Activated CD4-positive, alpha-beta T cell treated with anti-CD3 and anti-CD28 coated beads, Interleukin-2, Interleukin-4, amounts not matched to agents 100 ng/mL and 50 ng/mL, durations not matched to agents 16 hours and 8 hours (primary cell): ENCODE results near the gene EDDM3A.
"Not testable (repeated sequence)": the region's sequence is repeated elsewhere in the genome, so short reads cannot be mapped to it uniquely, and the experiment has no call there.

Source experiments
- DNase-seq: peaks from one replicate; pipeline ENCODE4 v3.0.0-alpha.2; 2020; ENCODE audit warnings: low spot score

Gene EDDM3A

DNA sequence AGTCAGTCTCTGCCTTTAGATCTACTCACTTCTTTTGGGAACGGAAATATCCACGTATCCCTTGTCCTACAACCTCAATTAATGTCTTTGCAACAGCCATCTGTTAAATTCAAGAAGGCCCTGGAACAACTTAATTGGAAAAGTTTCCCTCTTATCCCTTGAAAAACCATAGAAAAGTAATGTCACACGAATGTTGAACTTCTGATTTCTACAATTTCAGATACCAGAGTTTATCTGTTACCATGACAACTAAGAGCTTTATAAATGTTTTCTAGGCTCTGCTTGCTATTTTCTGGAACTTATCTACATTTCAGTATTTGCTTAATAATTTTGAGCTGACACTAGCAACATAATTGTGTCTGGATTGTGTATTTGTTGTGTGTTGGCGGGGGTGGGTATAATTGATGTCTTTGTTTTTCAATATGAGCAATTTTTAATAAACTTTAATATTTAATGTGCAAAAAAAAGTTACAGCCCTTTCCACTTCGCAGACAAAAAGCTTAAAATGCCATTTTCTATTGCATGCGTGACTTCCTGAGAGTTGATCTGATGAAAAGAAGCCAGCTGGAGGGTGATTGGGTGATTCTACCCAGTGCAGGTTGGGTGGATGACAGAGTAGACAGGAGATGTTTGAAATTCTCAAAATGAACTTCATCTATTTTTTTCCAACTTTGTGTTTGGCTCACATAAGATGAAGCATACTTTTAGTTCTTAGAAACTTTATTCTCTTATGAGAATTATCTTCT lies 11.8 kb upstream of the EDDM3A start:
- DNase-seq = no peak

DNA sequence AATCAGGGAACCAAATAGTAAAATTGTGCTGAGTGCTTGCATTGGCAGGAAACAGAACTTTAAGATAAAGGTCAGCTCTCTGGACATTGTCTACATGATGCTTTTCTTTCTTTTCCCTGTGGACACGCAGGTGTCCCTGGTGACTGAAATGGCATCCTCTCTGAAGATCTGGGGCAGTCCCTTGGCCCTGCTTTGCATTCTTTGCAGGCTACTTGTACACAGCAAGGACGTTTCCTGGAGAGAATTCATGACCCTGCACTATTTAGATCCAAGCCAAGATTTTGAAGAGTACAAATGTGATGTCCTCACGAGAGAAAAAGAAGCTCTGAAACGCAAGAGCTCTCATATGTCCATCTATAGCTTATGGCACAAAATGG lies 11.3 kb upstream of the EDDM3A start:
- DNase-seq = no peak

DNA sequence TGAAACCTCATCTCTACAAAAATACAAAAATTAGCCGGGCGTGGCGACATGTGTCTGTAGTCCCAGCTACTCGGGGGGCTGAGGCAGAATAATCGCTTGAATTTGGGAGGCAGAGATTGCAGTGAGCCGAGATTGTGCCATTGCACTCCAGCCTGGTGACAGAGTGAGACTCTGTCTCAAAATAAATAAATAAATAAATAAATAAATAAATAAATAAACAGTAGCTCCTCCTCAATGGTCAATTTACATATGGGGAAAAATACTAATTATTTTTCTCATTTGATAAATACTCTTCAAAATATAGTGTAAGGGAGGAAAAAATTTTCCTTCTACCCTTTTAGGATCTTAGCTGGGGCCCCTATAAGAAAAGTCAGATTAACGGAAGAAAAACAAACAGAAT lies 7.4 kb upstream of the EDDM3A start:
- DNase-seq = not testable (repeated sequence)

DNA sequence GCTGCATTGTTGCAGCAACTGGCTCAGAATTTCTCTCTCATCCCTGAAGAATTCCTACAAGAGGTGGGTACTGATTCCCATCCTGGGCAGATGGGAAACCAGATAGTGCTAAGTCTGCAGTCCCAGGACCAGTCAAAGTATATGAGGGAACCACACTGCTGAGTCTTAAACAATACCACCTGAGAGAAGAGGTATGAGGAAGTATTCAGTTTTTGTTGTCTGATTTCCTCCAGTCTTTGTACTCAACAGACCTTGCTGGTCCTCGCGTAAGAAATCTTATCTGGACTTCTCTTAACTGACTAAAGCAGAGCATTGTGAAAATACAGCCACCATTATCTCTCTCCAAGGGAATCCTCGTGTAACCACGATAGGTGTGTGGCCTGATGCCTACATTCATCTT lies 3.6 kb upstream of the EDDM3A start:
- no peak for DNase-seq

DNA sequence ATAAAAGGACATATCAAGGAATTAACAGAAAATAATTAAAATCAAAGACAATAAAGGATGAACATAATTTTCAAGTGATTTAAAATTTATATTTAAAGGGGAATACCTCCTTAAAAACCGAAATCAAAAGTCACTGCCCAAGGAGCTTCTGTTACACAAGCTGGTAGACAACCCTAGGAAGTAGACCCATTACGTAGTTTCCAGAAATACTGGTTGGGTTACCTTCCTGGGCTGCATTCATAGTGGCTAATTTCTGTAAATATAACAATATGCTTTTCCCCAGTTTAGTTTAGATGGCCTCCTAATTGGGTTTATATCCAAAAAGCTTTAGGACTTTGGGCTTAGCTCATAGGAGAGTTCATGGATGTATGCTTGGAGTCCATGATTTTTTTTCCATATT lies 2.1 kb upstream of the EDDM3A start:
- DNase-seq = no peak

DNA sequence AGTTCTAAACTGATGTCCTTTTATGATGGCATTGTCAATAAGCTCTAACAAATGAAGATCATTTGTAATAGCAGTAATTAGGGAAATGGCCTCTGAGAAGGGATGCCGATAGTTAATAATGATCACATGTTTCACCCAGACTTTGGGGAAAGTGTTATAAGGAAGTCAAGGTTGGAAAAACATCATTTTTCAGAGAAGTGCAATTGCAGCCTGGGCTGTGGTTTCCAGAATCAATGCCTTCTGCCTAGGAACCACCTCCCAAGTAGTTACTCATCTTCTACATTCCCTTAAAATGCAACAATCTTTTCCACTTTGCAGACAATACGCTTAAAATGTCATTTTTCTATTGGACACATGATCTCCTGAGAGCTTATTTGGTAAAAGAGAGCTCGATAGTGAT lies 879 bp downstream of the EDDM3A start:
- no peak for DNase-seq

DNA sequence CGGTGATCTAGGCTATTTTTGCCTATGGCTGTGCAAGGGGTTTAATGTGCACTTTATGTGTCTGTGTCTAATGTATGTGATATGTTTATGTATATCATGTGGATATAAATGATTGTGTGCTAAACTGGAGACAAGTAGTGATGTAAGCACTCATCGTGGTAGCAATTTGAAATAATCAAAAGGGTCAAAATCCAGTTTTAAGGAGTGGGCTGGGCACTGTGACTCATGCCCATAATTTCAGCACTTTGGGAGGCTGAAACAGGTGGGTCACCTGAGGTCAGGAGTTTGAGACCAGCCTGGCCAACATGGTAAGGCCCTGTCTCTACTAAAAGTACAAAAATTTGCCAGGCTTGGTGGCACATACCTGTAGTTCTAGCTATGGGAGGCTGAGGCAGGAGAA lies 2.8 kb downstream of the EDDM3A start:
- no peak for DNase-seq

DNA sequence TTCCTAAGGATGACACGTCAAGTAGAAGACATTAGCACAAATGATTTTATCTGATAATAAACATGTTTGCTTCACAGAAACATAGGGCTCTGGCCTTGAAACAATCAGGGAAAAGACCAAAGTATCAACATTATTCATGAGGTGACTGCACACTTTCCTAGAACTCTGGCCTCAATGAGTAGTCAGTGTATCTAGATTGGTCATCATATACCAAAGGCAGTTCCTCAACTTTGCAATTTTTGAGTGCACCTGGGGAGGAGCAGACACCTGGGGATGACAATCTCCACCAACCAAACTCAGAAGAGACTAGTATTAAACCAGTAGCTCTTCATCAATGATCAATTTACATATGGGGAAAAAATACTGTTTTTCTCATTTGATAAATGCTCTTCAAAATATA lies 4.5 kb downstream of the EDDM3A start:
- DNase-seq = peak; percentile 22

DNA sequence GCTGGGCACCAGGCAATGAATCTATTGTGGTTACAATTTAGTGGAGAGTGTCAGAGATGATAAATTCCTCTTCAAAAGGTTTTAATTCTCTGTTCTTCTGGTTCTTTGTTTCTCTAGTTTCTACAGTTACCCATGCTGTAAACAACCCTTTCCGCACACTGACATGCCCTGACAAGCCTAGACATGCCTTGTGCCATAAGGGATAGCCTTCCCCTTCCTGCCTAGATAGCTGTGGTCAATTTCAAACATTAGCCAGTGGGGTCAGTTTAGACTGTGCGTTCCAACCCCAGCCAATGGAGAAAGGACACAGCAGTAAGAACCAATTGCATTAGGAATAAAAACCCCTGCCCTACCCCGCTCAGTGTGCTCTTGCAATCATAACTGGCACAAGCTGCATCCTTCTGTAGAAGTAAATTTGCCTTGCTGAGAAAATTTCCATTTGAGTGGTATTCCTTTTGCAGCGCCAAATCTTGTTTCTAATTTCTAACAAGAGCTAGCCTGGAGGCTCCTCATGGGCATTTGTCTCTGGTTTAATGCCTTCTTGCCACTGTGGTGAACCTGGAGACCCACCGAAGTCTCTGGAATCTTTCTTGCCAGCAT lies 6.4 kb downstream of the EDDM3A start:
- no peak for DNase-seq

DNA sequence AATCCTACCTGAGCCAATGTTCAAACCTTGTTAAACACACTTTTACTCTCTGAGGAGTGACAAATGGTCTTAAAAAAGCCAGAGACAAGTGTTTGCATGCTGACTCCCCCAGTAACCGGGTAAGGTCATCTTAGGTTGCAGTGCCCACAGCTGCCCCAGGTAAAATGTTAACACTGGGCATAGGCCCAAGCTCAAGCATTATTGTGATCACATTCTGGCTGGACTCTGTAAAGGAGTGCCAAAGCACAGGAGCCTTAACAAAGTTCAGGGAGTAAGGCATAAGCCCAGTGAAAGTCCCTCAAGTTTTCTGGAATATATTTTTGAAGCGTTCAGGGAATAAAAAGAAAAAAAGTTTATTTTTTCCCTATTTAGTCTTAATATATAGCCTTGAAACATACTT lies 8.6 kb downstream of the EDDM3A start:
- DNase-seq = no peak

DNA sequence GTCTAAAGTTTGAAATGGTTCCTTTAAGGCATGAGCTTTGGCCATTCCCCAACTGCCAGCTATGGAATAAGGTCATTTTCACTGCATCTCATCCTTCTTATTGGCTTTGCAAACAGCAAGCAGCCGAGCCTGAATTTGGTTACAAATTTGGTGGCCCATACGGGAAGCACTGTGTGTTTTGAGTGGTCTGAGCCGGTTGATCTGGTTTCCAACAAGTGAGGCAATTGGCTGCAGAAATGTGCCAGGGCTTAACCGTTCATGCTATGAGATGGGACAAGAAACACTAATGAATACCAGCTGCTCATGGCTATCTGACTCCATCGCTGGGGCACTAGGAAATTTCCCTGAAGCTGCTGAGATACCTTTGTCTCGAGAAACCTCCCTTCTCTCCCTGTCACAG lies 9.3 kb downstream of the EDDM3A start:
- no peak for DNase-seq

DNA sequence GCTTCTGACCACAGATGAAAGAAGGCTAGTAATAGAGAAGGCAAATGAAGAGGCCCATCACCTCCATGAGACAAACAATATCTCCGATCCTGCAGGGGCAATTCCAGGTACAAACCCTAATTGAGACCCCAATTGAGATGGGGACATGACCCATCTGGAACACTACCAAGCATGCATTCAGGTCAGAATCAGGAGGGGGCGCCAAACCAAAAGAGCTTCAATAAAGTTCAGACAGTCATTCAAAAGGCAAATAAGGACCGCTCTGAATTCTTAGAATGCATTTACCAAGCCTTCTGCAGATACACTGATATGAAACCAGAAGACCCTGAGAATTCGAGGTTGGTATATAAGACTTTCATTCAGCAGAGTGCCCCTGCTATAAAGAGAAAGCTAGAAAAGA lies 12.3 kb downstream of the EDDM3A start:
- DNase-seq = peak; percentile 30

DNA sequence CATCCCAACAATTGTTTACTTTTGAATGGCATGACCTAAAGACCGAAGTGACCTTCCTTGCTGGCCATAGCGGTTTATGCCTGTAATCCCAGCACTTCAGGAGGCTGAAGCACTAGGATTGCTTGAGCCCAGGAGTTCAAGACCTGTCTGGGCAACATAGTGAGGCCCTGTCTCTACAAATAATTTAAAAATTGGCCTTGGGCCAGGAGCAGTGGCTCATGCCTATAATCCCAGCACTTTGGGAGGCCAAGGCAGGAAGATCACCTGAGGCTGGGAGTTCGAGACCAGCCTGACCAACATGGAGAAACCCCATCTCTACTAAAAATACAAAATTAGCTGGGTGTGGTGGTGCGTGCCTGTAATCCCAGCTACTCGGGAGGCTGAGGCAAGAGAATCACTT lies 13.8 kb downstream of the EDDM3A start:
- DNase-seq = not testable (repeated sequence)

DNA sequence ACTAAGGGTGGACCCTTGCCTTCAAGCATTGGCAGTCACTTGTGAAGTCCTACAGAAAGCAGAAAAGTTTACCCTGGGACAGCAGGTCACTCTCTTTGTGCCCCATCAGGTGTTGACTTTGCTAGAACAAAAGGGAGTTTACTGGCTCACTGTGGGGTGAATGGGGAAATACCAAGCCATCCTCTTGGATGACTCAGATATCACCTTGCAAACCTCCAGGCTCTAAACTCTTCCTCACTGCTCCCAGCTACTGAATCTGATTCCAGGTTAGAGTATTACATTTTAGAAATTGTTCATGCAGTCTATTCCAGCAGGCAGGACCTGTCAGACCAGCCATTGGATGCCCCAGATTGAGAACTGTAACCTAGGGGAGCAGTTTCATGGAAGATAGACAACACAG lies 15.3 kb downstream of the EDDM3A start:
- DNase-seq = no peak

DNA sequence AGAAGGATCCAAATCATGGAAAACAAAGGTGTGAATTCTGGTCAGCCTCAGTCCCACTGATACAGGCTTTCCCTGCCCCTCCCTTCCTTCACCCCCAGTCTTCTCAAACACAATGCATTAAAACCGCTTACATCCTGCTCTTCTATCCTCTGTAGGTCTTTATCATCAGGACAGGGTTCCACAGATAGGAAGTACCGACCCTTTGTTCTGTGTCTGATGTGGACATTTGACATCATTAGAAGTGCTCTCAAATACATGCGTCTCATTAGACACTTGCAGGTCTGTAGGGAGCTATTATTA lies 22.9 kb downstream of the EDDM3A start:
- no peak for DNase-seq

DNA sequence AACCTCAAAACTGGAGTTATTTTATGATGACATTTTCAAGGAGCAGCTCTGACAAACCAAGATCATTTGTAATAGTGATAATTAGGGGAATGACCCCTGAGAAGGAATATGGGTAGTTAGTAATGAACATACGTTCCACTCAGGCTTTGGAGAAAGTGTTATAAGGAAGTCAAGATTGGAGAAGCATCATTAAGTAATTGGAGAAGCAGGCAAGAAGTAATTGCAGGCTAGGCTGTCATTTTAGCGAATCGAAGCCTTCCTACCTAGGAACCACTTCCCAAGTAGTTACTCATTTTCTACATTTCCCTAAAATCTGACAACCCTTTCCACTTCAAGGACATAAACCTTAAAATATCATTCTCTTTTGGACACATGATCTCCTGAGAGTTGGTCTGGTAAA lies 23.7 kb downstream of the EDDM3A start:
- no peak for DNase-seq

DNA sequence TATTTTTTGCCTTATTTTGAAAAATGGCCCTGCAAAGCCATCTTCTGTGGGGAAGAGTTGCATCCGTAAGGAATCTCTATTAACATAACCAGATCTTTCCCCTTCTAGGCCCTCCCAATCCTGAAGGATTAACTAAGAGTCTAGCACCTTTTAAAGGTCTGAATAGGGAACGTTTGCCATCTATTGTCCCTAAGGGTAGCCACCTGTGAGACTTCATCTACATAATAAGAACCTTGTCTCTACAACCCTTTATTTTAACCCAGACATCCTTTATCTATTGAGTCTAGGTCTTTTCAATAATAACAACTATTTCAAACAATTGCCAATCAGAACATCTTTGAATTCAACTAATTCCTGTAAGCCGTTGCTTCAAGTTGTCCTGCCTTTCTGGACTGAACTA lies 27.0 kb downstream of the EDDM3A start:
- no peak for DNase-seq

DNA sequence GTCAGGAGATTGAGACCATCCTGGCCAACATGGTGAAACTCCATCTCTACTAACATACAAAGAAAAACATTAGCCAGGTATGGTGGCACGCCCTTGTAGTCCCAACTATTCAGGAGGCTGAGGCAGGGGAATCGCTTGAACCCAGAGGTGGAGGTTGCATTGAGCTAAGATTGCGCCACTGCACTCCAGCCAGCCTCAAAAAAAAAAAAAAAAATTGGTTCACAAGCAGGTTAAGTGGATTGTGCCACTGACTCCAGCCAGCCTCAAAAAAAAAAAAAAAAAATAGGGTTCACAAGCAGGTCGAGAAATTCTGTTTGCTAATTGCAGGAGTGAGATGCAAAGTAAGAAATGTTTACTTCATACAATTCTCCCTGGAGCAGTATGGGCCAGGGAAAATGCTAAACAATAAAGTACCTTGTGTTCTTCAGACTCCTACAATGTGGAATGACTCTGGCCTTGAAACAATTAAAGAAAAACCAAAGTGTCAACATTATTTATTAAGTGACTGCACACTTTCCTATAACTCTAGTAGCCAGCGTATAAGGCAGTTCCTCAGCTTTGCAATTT lies 28.7 kb downstream of the EDDM3A start:
- DNase-seq = no peak

DNA sequence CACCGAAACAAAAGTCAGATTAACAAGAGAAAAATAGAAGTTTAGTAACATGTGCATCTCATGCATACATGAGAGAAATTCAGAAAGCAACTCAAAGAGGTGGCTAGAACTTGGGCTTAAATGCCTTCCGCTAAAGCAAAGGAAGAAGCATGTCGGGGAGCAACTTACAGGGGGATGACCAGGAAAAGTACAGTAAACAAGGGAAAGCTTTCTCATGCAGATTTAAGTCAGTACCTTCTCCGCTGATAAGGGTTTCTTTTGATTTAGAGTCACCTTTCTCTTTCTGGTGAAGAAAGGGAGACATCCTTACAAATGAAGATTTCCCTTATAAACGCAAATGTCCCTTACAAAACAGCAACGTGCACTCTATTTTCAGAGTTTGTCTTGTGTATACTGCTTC lies 29.4 kb downstream of the EDDM3A start:
- DNase-seq = no peak

DNA sequence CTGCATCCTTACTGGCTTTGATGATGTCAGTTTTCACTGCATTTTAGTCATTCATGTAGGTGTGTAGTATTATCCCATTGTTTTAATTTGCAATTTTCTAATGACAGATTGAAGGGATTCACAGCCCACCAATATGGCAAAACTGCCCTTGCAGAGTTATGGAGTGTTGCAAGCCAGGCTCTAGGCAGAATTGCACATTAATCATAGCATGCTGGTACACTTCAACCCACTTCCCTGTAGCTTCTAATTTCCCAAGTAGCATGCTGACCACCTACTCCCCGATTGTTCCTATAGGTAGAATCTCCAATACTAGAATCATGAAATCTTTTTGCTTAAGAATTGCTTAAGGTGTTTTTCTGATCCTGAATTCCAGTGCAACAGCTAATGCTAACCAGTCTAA lies 30.2 kb downstream of the EDDM3A start:
- no peak for DNase-seq

DNA sequence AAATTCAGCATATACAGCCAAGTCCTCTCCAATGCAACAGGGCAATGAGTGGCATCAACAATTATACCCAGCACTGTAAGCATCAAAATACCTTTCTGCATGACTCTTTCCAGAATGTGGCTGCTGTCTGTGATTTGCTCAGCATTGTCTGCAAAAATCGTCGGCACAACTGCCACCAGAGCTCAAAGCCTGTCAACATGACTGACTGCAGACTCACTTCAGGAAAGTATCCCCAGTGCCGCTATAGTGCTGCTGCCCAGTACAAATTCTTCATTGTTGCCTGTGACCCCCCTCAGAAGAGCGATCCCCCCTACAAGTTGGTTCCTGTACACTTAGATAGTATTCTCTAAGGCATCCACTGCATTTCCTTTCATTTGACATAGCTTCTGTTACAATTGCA lies 36.1 kb downstream of the EDDM3A start:
- DNase-seq = peak; percentile 31

DNA sequence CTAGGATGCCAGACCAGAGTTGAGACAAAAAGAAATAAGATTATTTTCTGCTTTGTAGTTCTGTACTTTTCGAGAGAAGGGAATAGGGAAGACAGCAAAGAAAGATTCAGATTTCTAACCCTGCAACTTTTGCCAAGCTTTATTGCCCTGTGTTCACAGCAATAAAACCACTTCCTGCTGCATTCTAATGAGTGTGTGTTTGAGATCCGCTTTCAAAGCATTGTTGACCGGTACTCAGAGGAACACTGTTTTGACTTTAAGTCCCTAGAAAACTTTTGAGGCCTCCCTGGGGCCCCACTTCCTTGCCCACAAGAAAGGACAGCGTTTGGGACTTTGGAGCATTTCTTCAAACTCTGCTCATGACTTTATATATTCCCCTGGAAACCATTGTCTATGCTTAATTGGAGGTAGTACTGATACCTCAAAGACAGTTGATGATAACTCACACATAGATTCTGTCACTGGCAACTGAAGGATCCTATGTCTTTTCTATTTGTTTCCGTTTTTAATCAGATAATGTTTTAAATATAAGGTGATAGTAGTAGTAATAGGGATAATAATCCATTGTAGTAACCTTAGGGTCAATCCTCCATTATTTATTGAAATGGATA lies 36.7 kb downstream of the EDDM3A start:
- DNase-seq = peak; percentile 46

DNA sequence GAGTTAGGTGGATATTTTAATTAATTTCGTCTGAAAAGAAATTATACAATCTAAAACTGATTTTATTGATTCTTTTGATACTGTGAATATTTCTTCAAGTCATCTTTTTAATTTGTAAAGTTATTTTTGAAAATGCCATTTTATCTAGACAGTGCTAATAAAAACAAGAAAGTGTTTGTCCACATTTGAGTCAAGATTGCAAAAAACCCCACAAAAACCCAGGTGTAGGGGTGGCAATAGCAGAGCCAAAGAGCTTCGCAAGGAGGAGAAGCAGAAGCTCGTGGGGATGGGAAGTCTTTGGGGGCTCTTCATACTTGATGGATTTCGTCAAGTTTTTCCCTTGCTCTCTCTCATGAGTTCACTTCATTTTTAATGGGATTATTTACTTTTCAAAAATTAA lies 41.3 kb downstream of the EDDM3A start:
- DNase-seq = no peak
